Stomach (tissue), 4 donors: ENCODE measurements around the gene ST14.

ENCODE experiments used
- EP300 ChIP-seq: sonication (generic); formaldehyde crosslinking; IDR thresholded peaks from one replicate; pipeline ENCODE4 v1.6.1; 2017; ENCODE audit warnings: antibody characterized with exemption
- TF ChIP-seq, protein P1 (sequence below), 7 experiments: fragments of 450-650 bp in 4 of 7; fragments of 200-600 bp in 3 of 7; sonication (generic) in 3 of 7; IDR thresholded peaks; one replicate each; pipeline ENCODE4 v1.5.1; 2016 to 2019; ENCODE audit warnings: antibody characterized with exemption in 7 of 7, control low read depth in 2 of 7, mild to moderate bottlenecking in 1 of 7

GRCh38 chr11:130201026-130201425 is 41.4 kb downstream of the ST14 start:
- no peak for TF ChIP-seq EP300
- TF ChIP-seq, protein P1, sequence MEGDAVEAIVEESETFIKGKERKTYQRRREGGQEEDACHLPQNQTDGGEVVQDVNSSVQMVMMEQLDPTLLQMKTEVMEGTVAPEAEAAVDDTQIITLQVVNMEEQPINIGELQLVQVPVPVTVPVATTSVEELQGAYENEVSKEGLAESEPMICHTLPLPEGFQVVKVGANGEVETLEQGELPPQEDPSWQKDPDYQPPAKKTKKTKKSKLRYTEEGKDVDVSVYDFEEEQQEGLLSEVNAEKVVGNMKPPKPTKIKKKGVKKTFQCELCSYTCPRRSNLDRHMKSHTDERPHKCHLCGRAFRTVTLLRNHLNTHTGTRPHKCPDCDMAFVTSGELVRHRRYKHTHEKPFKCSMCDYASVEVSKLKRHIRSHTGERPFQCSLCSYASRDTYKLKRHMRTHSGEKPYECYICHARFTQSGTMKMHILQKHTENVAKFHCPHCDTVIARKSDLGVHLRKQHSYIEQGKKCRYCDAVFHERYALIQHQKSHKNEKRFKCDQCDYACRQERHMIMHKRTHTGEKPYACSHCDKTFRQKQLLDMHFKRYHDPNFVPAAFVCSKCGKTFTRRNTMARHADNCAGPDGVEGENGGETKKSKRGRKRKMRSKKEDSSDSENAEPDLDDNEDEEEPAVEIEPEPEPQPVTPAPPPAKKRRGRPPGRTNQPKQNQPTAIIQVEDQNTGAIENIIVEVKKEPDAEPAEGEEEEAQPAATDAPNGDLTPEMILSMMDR (IDR thresholded peaks at IDR 0.05): no peak
